Brain microvascular endothelial cell (primary cell): ENCODE results near the gene RPRD1A.

ENCODE experiments used
- DNase-seq: peaks from one replicate; pipeline ENCODE4 v3.0.0-alpha.2; 2020
- H3K27ac ChIP-seq: fragments of 250-450 bp; sonication (Bioruptor Pico); 2 replicates; pipeline ENCODE4 v1.5.1; 2020; ENCODE audit warnings: mild to moderate bottlenecking, moderate library complexity
- H3K27me3 ChIP-seq: fragments of 250-450 bp; sonication (Bioruptor Pico); replicated peaks from 2 replicates; pipeline ENCODE4 v1.5.1; 2020; ENCODE audit warnings: mild to moderate bottlenecking
- H3K36me3 ChIP-seq: fragments of 250-450 bp; sonication (Bioruptor Pico); replicated peaks from 2 replicates; pipeline ENCODE4 v1.5.1; 2020; ENCODE audit warnings: mild to moderate bottlenecking
- H3K4me3 ChIP-seq: 2 replicates; pipeline ENCODE4 v1.5.1; 2011; ENCODE audit warnings: low read depth, mild to moderate bottlenecking, control low read depth, low read length, moderate library complexity
- in situ Hi-C: cut with HindIII; loops from 2 replicates; pipeline ENCODE4 v1.10.0; 2017; ENCODE audit warnings: low sequenced_read_pairs, low pct_ligation_motif_present
- TF ChIP-seq, protein P1 (sequence below): IDR thresholded peaks from 2 replicates; pipeline ENCODE4 v1.5.1; 2011; ENCODE audit warnings: low read depth, mild to moderate bottlenecking, moderate library complexity, low read length, control low read depth, inconsistent platforms; ENCODE audit errors: missing control alignments

RPRD1A gene

DNA sequence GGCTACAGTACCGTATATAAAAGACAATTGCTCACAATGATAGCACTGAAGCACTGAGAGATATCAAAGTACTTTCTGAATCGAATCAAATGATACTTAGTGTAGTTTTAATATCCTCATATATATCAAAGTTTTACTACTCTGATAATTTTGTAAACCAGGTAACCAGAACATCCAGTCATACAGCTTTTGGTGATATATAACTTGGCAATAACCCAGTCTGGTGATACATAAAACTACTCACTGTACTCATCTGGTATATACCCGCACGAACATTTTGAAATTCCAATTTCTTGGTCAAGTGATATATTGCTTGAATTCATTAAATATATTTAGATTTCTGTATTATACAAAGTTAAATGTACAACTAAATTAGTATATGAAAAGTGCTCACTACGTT, 41.2 kb upstream of the RPRD1A start:
- DNase-seq = no peak
- Histone ChIP-seq H3K4me3 (no peak overlapping the region), H3K36me3 (peaks cover 3% of the 10 kb centered on the region), H3K27ac (no peak overlapping the region), H3K27me3 (no peaks in the 10 kb centered on the region)
- in situ Hi-C loops = no loop called here
- TF ChIP-seq, protein P1, sequence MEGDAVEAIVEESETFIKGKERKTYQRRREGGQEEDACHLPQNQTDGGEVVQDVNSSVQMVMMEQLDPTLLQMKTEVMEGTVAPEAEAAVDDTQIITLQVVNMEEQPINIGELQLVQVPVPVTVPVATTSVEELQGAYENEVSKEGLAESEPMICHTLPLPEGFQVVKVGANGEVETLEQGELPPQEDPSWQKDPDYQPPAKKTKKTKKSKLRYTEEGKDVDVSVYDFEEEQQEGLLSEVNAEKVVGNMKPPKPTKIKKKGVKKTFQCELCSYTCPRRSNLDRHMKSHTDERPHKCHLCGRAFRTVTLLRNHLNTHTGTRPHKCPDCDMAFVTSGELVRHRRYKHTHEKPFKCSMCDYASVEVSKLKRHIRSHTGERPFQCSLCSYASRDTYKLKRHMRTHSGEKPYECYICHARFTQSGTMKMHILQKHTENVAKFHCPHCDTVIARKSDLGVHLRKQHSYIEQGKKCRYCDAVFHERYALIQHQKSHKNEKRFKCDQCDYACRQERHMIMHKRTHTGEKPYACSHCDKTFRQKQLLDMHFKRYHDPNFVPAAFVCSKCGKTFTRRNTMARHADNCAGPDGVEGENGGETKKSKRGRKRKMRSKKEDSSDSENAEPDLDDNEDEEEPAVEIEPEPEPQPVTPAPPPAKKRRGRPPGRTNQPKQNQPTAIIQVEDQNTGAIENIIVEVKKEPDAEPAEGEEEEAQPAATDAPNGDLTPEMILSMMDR = no peak

DNA sequence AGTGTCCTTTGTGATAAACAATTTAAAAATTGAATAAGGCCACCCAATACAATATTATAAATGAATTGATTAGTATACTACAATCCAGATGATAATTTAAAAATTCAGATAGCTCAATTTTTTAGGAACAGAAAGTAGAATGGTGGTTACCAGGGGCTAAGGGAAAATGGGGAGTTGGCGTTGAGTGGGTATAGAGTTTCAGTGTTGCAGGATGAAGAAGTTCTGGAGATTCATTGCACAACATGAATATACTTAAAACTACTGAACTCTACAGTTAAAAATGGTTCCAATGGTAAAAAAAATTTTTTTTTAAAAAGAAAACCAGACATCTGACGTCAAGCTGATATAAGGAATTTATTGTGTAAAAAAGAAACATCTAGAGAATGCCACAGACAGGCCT, 40.8 kb upstream of the RPRD1A start:
- in situ Hi-C loops = no loop called here
- Histone ChIP-seq H3K27me3 (no peaks in the 10 kb centered on the region), H3K27ac (no peak overlapping the region), H3K36me3 (peaks cover 3% of the 10 kb centered on the region), H3K4me3 (no peak overlapping the region)
- TF ChIP-seq, protein P1 = no peak
- DNase-seq = no peak

DNA sequence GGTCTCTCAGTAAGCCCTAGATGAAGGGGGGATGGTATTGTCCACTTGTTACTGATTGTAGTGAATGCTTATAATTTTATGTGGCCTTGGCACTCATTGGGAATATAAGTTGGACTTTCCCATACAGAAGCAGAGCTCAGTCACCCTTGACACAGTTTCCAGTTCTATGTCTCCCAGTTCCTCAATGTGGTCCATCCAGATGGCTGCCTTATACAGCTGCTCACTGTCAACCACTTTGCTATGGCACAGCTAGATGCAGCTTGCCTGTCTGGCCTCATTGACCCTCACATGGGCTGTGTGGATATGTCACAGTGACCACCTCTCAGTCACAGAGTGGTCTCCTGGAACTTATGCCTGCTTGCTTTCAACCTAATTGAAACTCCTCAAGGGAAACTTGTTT, 40.1 kb upstream of the RPRD1A start:
- no peak overlapping the region for H3K4me3 ChIP-seq
- TF ChIP-seq, protein P1 = no peak

DNA sequence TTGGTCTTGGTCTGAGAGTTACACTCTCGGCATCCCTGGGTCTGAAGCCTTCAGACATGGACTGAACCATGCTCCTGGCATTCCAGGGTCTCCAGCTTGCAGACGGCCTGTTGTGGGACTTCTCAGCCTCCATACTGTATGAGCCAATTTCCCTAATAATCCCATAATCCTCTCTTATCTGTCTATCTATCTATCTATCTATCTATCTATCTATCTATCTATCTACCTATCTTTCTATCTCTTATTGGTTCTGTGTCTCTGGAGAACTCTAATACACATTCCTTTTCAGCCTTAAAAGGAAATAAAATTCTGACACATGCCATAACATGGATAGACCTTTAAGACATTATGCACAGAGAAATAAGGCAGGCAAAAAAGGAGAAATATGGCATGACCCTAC, 37.4 kb upstream of the RPRD1A start:
- H3K27ac ChIP-seq = no peak overlapping the region

More for the DNA sequence above, 40.1 kb upstream of the RPRD1A start:
- no peaks in the 10 kb centered on the region for H3K27me3 ChIP-seq
- H3K27ac ChIP-seq = no peak overlapping the region
- no peak for DNase-seq
- peaks cover 3% of the 10 kb centered on the region for H3K36me3 ChIP-seq
- in situ Hi-C loops = no loop called here

DNA sequence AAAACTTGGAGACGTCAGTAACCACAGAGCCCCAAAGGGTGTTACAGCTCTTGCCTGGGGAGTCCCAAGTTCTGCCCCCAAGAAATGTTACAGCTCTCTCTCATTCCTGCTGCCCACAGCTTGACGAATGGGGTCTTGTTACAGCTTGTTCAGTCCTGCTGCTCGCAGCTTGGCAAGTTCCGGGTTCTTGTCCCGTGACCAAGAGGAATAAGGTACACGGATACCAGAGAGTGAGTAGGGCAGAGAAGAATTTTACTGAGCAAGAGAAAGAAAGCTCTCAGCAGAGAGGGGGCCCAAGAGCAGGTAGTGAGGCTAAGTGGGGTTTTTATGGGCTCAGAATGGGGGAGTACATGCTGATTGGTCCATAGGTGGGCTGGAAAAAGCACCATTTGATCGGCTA, 34.6 kb upstream of the RPRD1A start:
- Histone ChIP-seq H3K4me3 (no peak overlapping the region), H3K27ac (no peak overlapping the region), H3K36me3 (no peaks in the 10 kb centered on the region), H3K27me3 (no peaks in the 10 kb centered on the region)
- TF ChIP-seq, protein P1 = no peak
- in situ Hi-C loops = no loop called here
- DNase-seq = no peak

More for the DNA sequence above, 37.4 kb upstream of the RPRD1A start:
- no peak for DNase-seq
- H3K27me3 ChIP-seq = no peaks in the 10 kb centered on the region
- TF ChIP-seq, protein P1 = no peak
- no peaks in the 10 kb centered on the region for H3K36me3 ChIP-seq
- H3K4me3 ChIP-seq = no peak overlapping the region
- in situ Hi-C loops = no loop called here

DNA sequence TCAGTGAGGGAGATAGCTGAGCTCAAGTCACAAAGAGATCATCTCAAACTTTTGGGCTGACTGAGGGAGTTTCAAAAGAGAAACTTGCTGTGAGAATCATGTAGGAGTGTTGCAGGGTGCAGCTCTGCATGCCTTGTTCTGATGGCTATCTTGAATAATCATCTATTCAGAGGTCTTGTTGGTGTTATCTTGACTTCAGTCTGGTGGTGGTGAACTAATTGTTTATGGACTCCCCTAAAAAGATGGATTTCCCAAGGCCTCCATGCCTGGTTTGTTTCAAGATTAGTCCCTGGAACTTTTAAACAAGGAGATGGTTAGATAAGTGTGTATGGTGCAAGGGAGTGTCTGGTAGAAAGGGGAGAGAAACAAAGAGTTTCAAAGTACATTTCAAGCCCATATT, 32.0 kb upstream of the RPRD1A start:
- Histone ChIP-seq H3K27me3 (no peaks in the 10 kb centered on the region), H3K4me3 (no peak overlapping the region), H3K27ac (no peak overlapping the region), H3K36me3 (no peaks in the 10 kb centered on the region)
- DNase-seq = no peak
- TF ChIP-seq, protein P1 = no peak
- in situ Hi-C loops = no loop called here
